AG09309 (cell line): ENCODE measurements around the gene SERTAD3.
A peak's percentile ranks its signal among the peaks of the same experiment; 100 is the strongest.
"Not testable (repeated sequence)": the region's sequence is repeated elsewhere in the genome, so short reads cannot be mapped to it uniquely, and the experiment has no call there.

Experiments used
- DNase-seq: peaks from one replicate; pipeline ENCODE4 v3.0.0-alpha.2; 2010; ENCODE audit warnings: low read depth
- H3K4me3 ChIP-seq: 2 replicates; pipeline ENCODE4 v1.5.1; 2011; ENCODE audit warnings: mild to moderate bottlenecking, low read depth, low read length, moderate library complexity; ENCODE audit not compliant: control insufficient read depth
- CTCF ChIP-seq: IDR thresholded peaks from 2 replicates; pipeline ENCODE4 v1.5.1; 2011; ENCODE audit warnings: mild to moderate bottlenecking, low read depth, low read length, inconsistent platforms; ENCODE audit not compliant: insufficient read depth, control insufficient read depth; ENCODE audit errors: missing control alignments

The SERTAD3 gene

GRCh38 chr19:40444000-40444824 is at the start of gene SERTAD3:
TSS of gene SERTAD3 (minus strand) at chr19:40444335. CDS start at chr19:40442080, 2,255 bp downstream.
- DNase-seq = peak; percentile 69
- peak within 1 kb of the TSS; percentile 91 for H3K4me3 ChIP-seq
- no peak for TF ChIP-seq CTCF

GRCh38 chr19:40493778-40494177 is 49.6 kb upstream of the SERTAD3 start:
- H3K4me3 ChIP-seq = no peak overlapping the region
- no peak for DNase-seq
- TF ChIP-seq CTCF = no peak

- H3K4me3 ChIP-seq = no peak overlapping the region
- no peak for DNase-seq
- TF ChIP-seq CTCF = no peak
Observed at GRCh38 chr19:40492274-40492673, 48.1 kb upstream of the SERTAD3 start.

GRCh38 chr19:40489882-40490230 is 45.7 kb upstream of the SERTAD3 start:
- no peak overlapping the region for H3K4me3 ChIP-seq
- TF ChIP-seq CTCF = no peak
- DNase-seq = no peak

GRCh38 chr19:40486017-40486416 is 41.9 kb upstream of the SERTAD3 start:
- no peak overlapping the region for H3K4me3 ChIP-seq
- no peak for DNase-seq
- TF ChIP-seq CTCF = no peak

GRCh38 chr19:40475878-40476644 is 31.9 kb upstream of the SERTAD3 start:
- not testable (repeated sequence) for H3K4me3 ChIP-seq, DNase-seq

- DNase-seq = no peak
- no peak for TF ChIP-seq CTCF
- H3K4me3 ChIP-seq = no peak overlapping the region
Observed at GRCh38 chr19:40474737-40475136, 30.6 kb upstream of the SERTAD3 start.
